GM18526 (cell line): Measurements from ENCODE around the gene RBM27.

Source experiments
- POLR2A ChIP-seq: IDR thresholded peaks from 3 replicates; pipeline ENCODE4 v1.6.1; 2011; ENCODE audit not compliant: insufficient read length; ENCODE audit errors: extremely low read depth

The RBM27 gene

GRCh38 chr5:146240951-146241350 lies 37.5 kb downstream of the RBM27 start:
- no peak for TF ChIP-seq POLR2A

- TF ChIP-seq POLR2A: no peak
Measured at GRCh38 chr5:146243247-146243646, 39.8 kb downstream of the RBM27 start.

- TF ChIP-seq POLR2A: no peak
Measured at GRCh38 chr5:146248561-146248960, 45.2 kb downstream of the RBM27 start.

GRCh38 chr5:146249801-146250200 lies 46.4 kb downstream of the RBM27 start:
- TF ChIP-seq POLR2A: no peak
